GM12878 (cell line): Measurements from ENCODE around the gene NAAA. TPM values are rescaled to one million over a fixed set of nuclear protein-coding genes. Genes with fewer than 3 reads are reported as not detected.
"Not testable (repeated sequence)": the region's sequence is repeated elsewhere in the genome, so short reads cannot be mapped to it uniquely, and the experiment has no call there.

Experiments used
- ATAC-seq: fragments of 200-7000 bp; cut with Tn5 transposase; 3 replicates; pipeline ENCODE4 v1.9.1; 2020; ENCODE audit warnings: mild to moderate bottlenecking, moderate library complexity
- BruUV-seq: library from RNA; stranded (reverse); fragments of 400-500 nt; replicated peaks from 2 replicates; lab custom pipeline; 2021; lab: Mats Ljungman, UMichigan
- CTCF ChIA-PET: fragments of 300-600 bp; sonication (Branson Sonifier 250); formaldehyde crosslinking; extraction: SDS; loops from one replicate; lab custom pipeline; 2021; ENCODE audit warnings: inconsistent platforms; lab: Yijun Ruan, JAX
- POLR2A ChIA-PET: fragments of 350-600 bp; formaldehyde crosslinking; extraction: SDS; loops from one replicate; lab custom pipeline; 2021; ENCODE audit warnings: inconsistent platforms; lab: Charles Lee
- RAD21 ChIA-PET: fragments of 300-600 bp; sonication (Branson Sonifier 250); formaldehyde crosslinking; loops from one replicate; lab custom pipeline; 2023; ENCODE audit warnings: antibody characterized with exemption; ENCODE audit not compliant: unreplicated experiment; lab: Charles Lee
- SMC1A ChIA-PET: fragments of 300-600 bp; sonication (Branson Sonifier 250); formaldehyde crosslinking; loops from one replicate; lab custom pipeline; 2023; ENCODE audit not compliant: unreplicated experiment, uncharacterized antibody; lab: Charles Lee
- DNase-seq: peaks from one replicate; pipeline ENCODE4 v3.0.0-alpha.2; 2011; ENCODE audit warnings: low read depth, low spot score
- FAIRE-seq: peaks from 3 replicates; lab custom pipeline; 2011; peaks lifted over from hg19 to GRCh38; lab: Jason Lieb, UNC
- H2AFZ ChIP-seq: 2 replicates; pipeline ENCODE4 v1.6.0; 2011; ENCODE audit warnings: low read depth, low read length, control low read depth; ENCODE audit not compliant: control insufficient read depth
- H3K27ac ChIP-seq: 2 replicates; pipeline ENCODE4 v1.5.1; 2011; ENCODE audit warnings: control low read depth; ENCODE audit not compliant: control insufficient read depth, insufficient read depth
- H3K27me3 ChIP-seq, 2 experiments: replicated peaks in 1 of 2; 2 replicates each; pipeline versions ENCODE4 v1.6.0 to v1.6.1; 2011; ENCODE audit warnings: low read length in 1 of 2; ENCODE audit not compliant: control insufficient read depth in 2 of 2, insufficient read depth in 2 of 2
- H3K36me3 ChIP-seq, 2 experiments: 2 replicates each; pipeline ENCODE4 v1.5.1; 2011; ENCODE audit warnings: low read length in 1 of 2; ENCODE audit not compliant: control insufficient read depth in 2 of 2, insufficient read depth in 2 of 2
- H3K4me1 ChIP-seq: 2 replicates; pipeline ENCODE4 v1.6.1; 2011; ENCODE audit warnings: mild to moderate bottlenecking, low read length, moderate library complexity, mixed read lengths; ENCODE audit not compliant: control insufficient read depth, insufficient read depth
- H3K4me2 ChIP-seq: 2 replicates; pipeline ENCODE4 v1.6.0; 2011; ENCODE audit warnings: control low read depth; ENCODE audit not compliant: control insufficient read depth, insufficient read depth
- H3K4me3 ChIP-seq: fragments of 200-600 bp; sonication (generic); 2 replicates; pipeline ENCODE4 v1.5.1; 2016
- H3K79me2 ChIP-seq: 2 replicates; pipeline ENCODE4 v1.6.0; 2011; ENCODE audit warnings: low read length; ENCODE audit not compliant: control insufficient read depth, insufficient read depth
- H3K9ac ChIP-seq: 2 replicates; pipeline ENCODE4 v1.8.0; 2011; ENCODE audit warnings: low read length, control low read depth, mixed read lengths; ENCODE audit not compliant: control insufficient read depth, insufficient read depth
- H3K9me3 ChIP-seq: replicated peaks from 3 replicates; pipeline ENCODE4 v1.5.1; 2011; ENCODE audit warnings: mild to moderate bottlenecking, low read length; ENCODE audit not compliant: control insufficient read depth, insufficient read depth
- H4K20me1 ChIP-seq: 2 replicates; pipeline ENCODE4 v1.6.0; 2011; ENCODE audit not compliant: control insufficient read depth, insufficient read depth
- CEBPB ChIP-seq, 2 experiments: fragments of 150-350 bp in 1 of 2; IDR thresholded peaks; 2 replicates each; pipeline ENCODE4 v1.6.1; 2012 to 2014; ENCODE audit warnings: low read depth in 2 of 2, low read length in 2 of 2, borderline replicate concordance in 1 of 2, inconsistent platforms in 1 of 2
- WGBS: methylation state at CpG from one replicate; pipeline ENCODE4 v1.1.6; 2016; ENCODE audit warnings: low lambda C conversion rate; ENCODE audit not compliant: insufficient replicate concordance, insufficient coverage; ENCODE audit errors: missing lambda C conversion rate; 5-methylcytosine and 5-hydroxymethylcytosine counted together
- in situ Hi-C: fragments of 300-500 bp; cut with MboI; formaldehyde crosslinking; loops from 9 replicates; pipeline ENCODE4 v1.14.3; 2018; ENCODE audit warnings: mixed read lengths
- intact Hi-C: fragments of 100-400 bp; cut with micrococcal nuclease; formaldehyde crosslinking; loops from one replicate; pipeline ENCODE4 v1.14.2; 2022; ENCODE audit not compliant: unreplicated experiment
- polyA plus RNA-seq, 11 experiments: library from polyadenylated mRNA; depleted of rRNA in 4 of 11; unstranded in 6 of 11; stranded (reverse) in 5 of 11; fragments of >200 nt; fragmentation: Nextera tagmentation in 4 of 11; fragmentation: Illumina TruSeq in 1 of 11; extraction: Ambion mirVana in 4 of 11; extraction: Trizol in 1 of 11; gene quantifications; 1 replicate in 1 of 11; 2 replicates in 10 of 11; pipeline versions ENCODE4 v1.2.1 to v1.2.3, GENCODE V29; 2011 to 2016; ENCODE audit warnings: inconsistent platforms in 2 of 11, missing spikeins in 2 of 11, low read depth in 1 of 11
- total RNA-seq, 4 experiments: library from RNA; depleted of rRNA in 3 of 4; stranded (reverse); fragments of >200 nt in 3 of 4; fragmentation: Illumina TruSeq in 1 of 4; extraction: Trizol in 1 of 4; gene quantifications; 2 replicates each; pipeline versions ENCODE4 v1.2.1 to v1.2.3, GENCODE V29; 2013 to 2021

The NAAA gene
- total and polyA plus RNA-seq, 10 of the 15 experiments (the other 5 are each of a cell fraction or from before 2014, with no cell fraction given), result 0.60 to 4.9 (median 2.6) TPM

- no peak for TF ChIP-seq CEBPB (IDR thresholded peaks at IDR 0.05; ENCODE audit: borderline replicate concordance in 1 of 2, low read depth in 2 of 2, low read length in 2 of 2)
Observed at GRCh38 chr4:75963558-75963957, 22.7 kb upstream of the NAAA start (continued).

GRCh38 chr4:75962072-75962471, 21.3 kb upstream of the NAAA start:
- H4K20me1 ChIP-seq, POLR2A ChIA-PET, RAD21 ChIA-PET, CTCF ChIA-PET, FAIRE-seq, in situ Hi-C loops, SMC1A ChIA-PET, H3K27ac ChIP-seq, H3K4me2 ChIP-seq, DNase-seq, H3K9me3 ChIP-seq, H3K79me2 ChIP-seq, H3K27me3 ChIP-seq, ATAC-seq, H3K4me1 ChIP-seq, H3K9ac ChIP-seq, H3K4me3 ChIP-seq, H2AFZ ChIP-seq, intact Hi-C loops: not testable (repeated sequence)
- BruUV-seq, result TSS peak; percentile 44
- H3K36me3 ChIP-seq, result peaks cover 5 to 18% of the 10 kb centered on the region in 2 experiments
- 88% methylated on average over 4 of the region's 4 CpGs for WGBS

GRCh38 chr4:75958546-75958945, 17.7 kb upstream of the NAAA start:
- SMC1A ChIA-PET, RAD21 ChIA-PET, H4K20me1 ChIP-seq, DNase-seq, H3K4me2 ChIP-seq, H3K27ac ChIP-seq, intact Hi-C loops, in situ Hi-C loops, CTCF ChIA-PET, H3K9ac ChIP-seq, FAIRE-seq, BruUV-seq, ATAC-seq, H3K79me2 ChIP-seq, H3K4me1 ChIP-seq, H3K9me3 ChIP-seq, H2AFZ ChIP-seq, H3K27me3 ChIP-seq, POLR2A ChIA-PET, H3K4me3 ChIP-seq: not testable (repeated sequence)
- over 99% methylated on average over 7 of the region's 7 CpGs for WGBS
- H3K36me3 ChIP-seq, result peaks cover 6 to 18% of the 10 kb centered on the region in 2 experiments
